ENCODE results near the gene MT2A.

DNA sequence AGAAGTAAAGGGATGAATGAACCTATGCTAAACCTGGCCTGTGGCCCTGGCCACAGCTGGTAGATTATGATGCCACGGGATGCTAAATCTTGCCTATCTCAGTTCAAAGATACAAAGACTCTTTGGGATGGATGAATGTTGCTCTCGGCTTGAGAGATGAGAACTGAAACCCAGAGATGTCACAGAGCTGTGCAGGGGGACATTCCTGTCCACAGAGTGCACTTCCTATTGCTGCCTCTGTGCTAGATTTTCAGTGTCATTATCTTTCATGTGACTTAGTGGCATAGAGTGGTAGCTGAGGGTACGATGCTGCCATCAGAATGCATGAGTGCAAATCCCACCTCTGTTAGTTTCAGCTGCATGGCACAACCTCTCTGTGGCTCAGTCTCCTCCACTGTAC, 21.8 kb downstream of the MT2A start:
- TF ChIP-seq, protein P1, sequence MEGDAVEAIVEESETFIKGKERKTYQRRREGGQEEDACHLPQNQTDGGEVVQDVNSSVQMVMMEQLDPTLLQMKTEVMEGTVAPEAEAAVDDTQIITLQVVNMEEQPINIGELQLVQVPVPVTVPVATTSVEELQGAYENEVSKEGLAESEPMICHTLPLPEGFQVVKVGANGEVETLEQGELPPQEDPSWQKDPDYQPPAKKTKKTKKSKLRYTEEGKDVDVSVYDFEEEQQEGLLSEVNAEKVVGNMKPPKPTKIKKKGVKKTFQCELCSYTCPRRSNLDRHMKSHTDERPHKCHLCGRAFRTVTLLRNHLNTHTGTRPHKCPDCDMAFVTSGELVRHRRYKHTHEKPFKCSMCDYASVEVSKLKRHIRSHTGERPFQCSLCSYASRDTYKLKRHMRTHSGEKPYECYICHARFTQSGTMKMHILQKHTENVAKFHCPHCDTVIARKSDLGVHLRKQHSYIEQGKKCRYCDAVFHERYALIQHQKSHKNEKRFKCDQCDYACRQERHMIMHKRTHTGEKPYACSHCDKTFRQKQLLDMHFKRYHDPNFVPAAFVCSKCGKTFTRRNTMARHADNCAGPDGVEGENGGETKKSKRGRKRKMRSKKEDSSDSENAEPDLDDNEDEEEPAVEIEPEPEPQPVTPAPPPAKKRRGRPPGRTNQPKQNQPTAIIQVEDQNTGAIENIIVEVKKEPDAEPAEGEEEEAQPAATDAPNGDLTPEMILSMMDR (IDR thresholded peaks at IDR 0.05): no peak
- TF ChIP-seq POLR2A (IDR thresholded peaks at IDR 0.05): no peak
